HepG2 (cell line): ENCODE measurements around the gene DDI2. TPM values are rescaled to one million over a fixed set of nuclear protein-coding genes. Genes with fewer than 3 reads are reported as not detected.

Source experiments
- ATAC-seq: fragments of 200-7000 bp; cut with Tn5 transposase; 3 replicates; pipeline ENCODE4 v1.9.1; 2020; ENCODE audit warnings: mild to moderate bottlenecking, moderate library complexity
- BruUV-seq: library from RNA; stranded (reverse); fragments of 400-500 nt; replicated peaks from 2 replicates; lab custom pipeline; 2021; lab: Mats Ljungman, UMichigan
- CTCF ChIA-PET: fragments of 300-600 bp; formaldehyde crosslinking; extraction: SDS; loops from one replicate; lab custom pipeline; 2021; ENCODE audit warnings: low total read pairs, inconsistent platforms, low intra/inter-chr PET ratio; lab: Yijun Ruan, JAX
- POLR2A ChIA-PET: fragments of 350-600 bp; sonication (Branson Sonifier 250); formaldehyde crosslinking; loops from one replicate; lab custom pipeline; 2020; ENCODE audit warnings: antibody characterized with exemption, inconsistent platforms; lab: Yijun Ruan, JAX
- DNase-seq: peaks from one replicate; pipeline ENCODE4 v3.0.0-alpha.2; 2015; ENCODE audit warnings: low spot score
- FAIRE-seq: peaks from 3 replicates; lab custom pipeline; 2011; peaks lifted over from hg19 to GRCh38; lab: Jason Lieb, UNC
- H2AFZ ChIP-seq: one replicate; pipeline ENCODE4 v1.6.1; 2011; ENCODE audit warnings: low read length, inconsistent platforms
- H3K27ac ChIP-seq: fragments of 300-600 bp; 3 replicates; pipeline ENCODE4 v1.8.0; 2011; ENCODE audit warnings: mixed run types, mild to moderate bottlenecking, mixed read lengths, low read length, inconsistent platforms; ENCODE audit not compliant: insufficient read depth; ENCODE audit errors: extremely low read length
- H3K27me3 ChIP-seq, 2 experiments: fragments of 200-600 bp in 1 of 2; 2 replicates in 1 of 2; 3 replicates in 1 of 2; pipeline versions ENCODE4 v1.6.0 to v1.8.0; 2011; ENCODE audit warnings: low read length in 2 of 2, mild to moderate bottlenecking in 2 of 2, moderate library complexity in 2 of 2, inconsistent platforms in 1 of 2; ENCODE audit not compliant: insufficient read depth in 2 of 2, control insufficient read depth in 1 of 2
- H3K36me3 ChIP-seq, 2 experiments: fragments of 200-600 bp in 1 of 2; replicated peaks in 1 of 2; 2 replicates in 1 of 2; 3 replicates in 1 of 2; pipeline versions ENCODE4 v1.5.1 to v1.8.0; 2011; ENCODE audit warnings: low read length in 2 of 2, inconsistent platforms in 1 of 2; ENCODE audit not compliant: insufficient read depth in 2 of 2, control insufficient read depth in 1 of 2
- H3K4me1 ChIP-seq: 2 replicates; pipeline ENCODE4 v1.5.1; 2012; ENCODE audit warnings: low read length, inconsistent platforms; ENCODE audit not compliant: insufficient read depth
- H3K4me2 ChIP-seq: 2 replicates; pipeline ENCODE4 v1.6.0; 2011; ENCODE audit warnings: low read depth, low read length, inconsistent platforms
- H3K4me3 ChIP-seq, 3 experiments: fragments of 200-600 bp in 1 of 3; sonication (generic), shearing (Covaris generic) in 1 of 3; replicated peaks in 1 of 3; 2 replicates each; pipeline ENCODE4 v1.5.1; 2011 to 2016; ENCODE audit warnings: low read length in 3 of 3, inconsistent platforms in 2 of 3, low read depth in 2 of 3, mild to moderate bottlenecking in 2 of 3, control low read depth in 1 of 3, mixed read lengths in 1 of 3; ENCODE audit not compliant: insufficient read depth in 1 of 3
- H3K79me2 ChIP-seq: one replicate; pipeline ENCODE4 v1.6.1; 2011; ENCODE audit warnings: low read length, inconsistent platforms; ENCODE audit not compliant: insufficient read depth
- H3K9ac ChIP-seq: 2 replicates; pipeline ENCODE4 v1.6.0; 2011; ENCODE audit warnings: mild to moderate bottlenecking, low read depth, low read length, inconsistent platforms; ENCODE audit not compliant: insufficient read depth
- H3K9me3 ChIP-seq: 2 replicates; pipeline ENCODE4 v1.5.1; 2012; ENCODE audit warnings: mild to moderate bottlenecking, low read length
- H4K20me1 ChIP-seq: 2 replicates; pipeline ENCODE4 v1.6.0; 2011; ENCODE audit warnings: inconsistent platforms, mild to moderate bottlenecking, low read length, moderate library complexity; ENCODE audit not compliant: insufficient read depth
- AKAP8 ChIP-seq: sonication (generic); formaldehyde crosslinking; IDR thresholded peaks from 2 replicates; pipeline ENCODE4 v1.5.1; 2020; ENCODE audit warnings: mild to moderate bottlenecking, missing genetic modification reagents
- CEBPB ChIP-seq: IDR thresholded peaks from 2 replicates; pipeline ENCODE4 v1.6.1; 2011; ENCODE audit warnings: low read depth, low read length, improper control_type of control experiment, borderline replicate concordance
- CEBPG ChIP-seq: IDR thresholded peaks from 2 replicates; pipeline ENCODE4 v1.6.1; 2016
- IKZF4 ChIP-seq: sonication (generic); formaldehyde crosslinking; IDR thresholded peaks from 2 replicates; pipeline ENCODE4 v1.5.1; 2020; ENCODE audit warnings: borderline replicate concordance, mild to moderate bottlenecking, low read depth, missing genetic modification reagents; ENCODE audit errors: not compliant biosample characterization
- PHF21A ChIP-seq: sonication (generic); formaldehyde crosslinking; IDR thresholded peaks from 2 replicates; pipeline ENCODE4 v1.5.0; 2020; ENCODE audit warnings: mild to moderate bottlenecking, missing genetic modification reagents
- RXRB ChIP-seq: IDR thresholded peaks from 2 replicates; pipeline ENCODE4 v1.6.1; 2016; ENCODE audit warnings: borderline replicate concordance, missing genetic modification reagents, missing compliant biosample characterization
- TEAD3 ChIP-seq: optimal IDR thresholded peaks from 2 replicates; pipeline ENCODE3; 2016; ENCODE audit warnings: borderline replicate concordance
- THRA ChIP-seq: sonication (generic); formaldehyde crosslinking; IDR thresholded peaks from 2 replicates; pipeline ENCODE4 v1.4.0; 2020; ENCODE audit warnings: missing genetic modification reagents, borderline replicate concordance
- ZNF362 ChIP-seq: sonication (generic); formaldehyde crosslinking; IDR thresholded peaks from 2 replicates; pipeline ENCODE4 v1.4.0; 2020; ENCODE audit warnings: missing genetic modification reagents, mild to moderate bottlenecking, borderline replicate concordance
- WGBS: methylation state at CpG from one replicate; pipeline ENCODE4 v1.1.6; 2017; ENCODE audit warnings: low lambda C conversion rate; 5-methylcytosine and 5-hydroxymethylcytosine counted together
- in situ Hi-C: cut with HindIII; loops from 2 replicates; pipeline ENCODE4 v1.10.0; 2017; ENCODE audit warnings: low pct_unique_long_range_greater_than_20kb; ENCODE audit not compliant: extremely low pct_ligation_motif_present
- intact Hi-C: fragments of 100-400 bp; cut with micrococcal nuclease; formaldehyde crosslinking; loops from one replicate; pipeline ENCODE4 v1.10.0; 2022; ENCODE audit not compliant: unreplicated experiment
- polyA plus RNA-seq, 8 experiments: library from polyadenylated mRNA; depleted of rRNA in 3 of 8; stranded (reverse) in 7 of 8; unstranded in 1 of 8; fragments of >200 nt; fragmentation: Illumina TruSeq in 4 of 8; extraction: Trizol in 4 of 8; gene quantifications; 2 replicates each; pipeline versions ENCODE4 v1.2.1 to v1.2.3, GENCODE V29; 2011 to 2016; ENCODE audit warnings: low read depth in 4 of 8, missing spikeins in 1 of 8, mixed read lengths in 1 of 8; ENCODE audit not compliant: insufficient read depth in 1 of 8
- total RNA-seq, 5 experiments: library from RNA; depleted of rRNA; stranded (reverse); fragments of >200 nt; fragmentation: Illumina TruSeq; extraction: Trizol; gene quantifications; 2 replicates each; pipeline ENCODE4 v1.2.3, GENCODE V29; 2016; ENCODE audit warnings: low read depth in 1 of 5

Gene DDI2
- total and polyA plus RNA-seq, 2 of the 13 experiments (the other 11 are each of a cell fraction or from before 2014, with no cell fraction given): 8.5 to 25.7 TPM

- no peak for ATAC-seq
- CTCF ChIA-PET: no interaction called here
- H3K9me3 ChIP-seq: no peaks in the 10 kb centered on the region
- no peaks in the 10 kb centered on the region; a peak in 1 of 5 replicates for H3K27me3 ChIP-seq
- in situ Hi-C loops (no loop called here), intact Hi-C loops (loop anchor here (10.0 kb wide), 1 partner anchor 63 kb away; the partner anchor contains the start of gene PLEKHM2)
- peaks cover 71% of the 10 kb centered on the region for H4K20me1 ChIP-seq
- FAIRE-seq: no peak
- TF ChIP-seq IKZF4 (CRISPR knock-in tag) (no peak), CEBPG (CRISPR knock-in tag) (peak; percentile 40; the same call in 1 of the 2 replicates), AKAP8 (CRISPR knock-in tag) (no peak), TEAD3 (CRISPR knock-in tag) (peak; percentile 55), RXRB (CRISPR knock-in tag) (0 out of 2 replicates have a peak, but pooled peaks have one; percentile 27), CEBPB (peak; percentile 62), THRA (CRISPR knock-in tag) (peak; percentile 36; the same call in 1 of the 2 replicates), ZNF362 (CRISPR knock-in tag) (peak; percentile 54; the same call in 1 of the 2 replicates), PHF21A (no peak)
- WGBS: 49% methylated on average over 5 of the region's 5 CpGs
- H3K4me2 ChIP-seq: peak overlapping the region; percentile 92
- no peak overlapping the region for H2AFZ ChIP-seq
- H3K9ac ChIP-seq: no peak overlapping the region
- peaks cover 89% of the 10 kb centered on the region for H3K79me2 ChIP-seq
- no peak overlapping the region for H3K4me3 ChIP-seq
- POLR2A ChIA-PET: interaction anchor here (0.7 kb wide), 1 partner anchor 16 kb away, joined by 4 read pairs; no protein-coding TSS in a partner anchor
- H3K27ac ChIP-seq: no peak overlapping the region
- no peak for DNase-seq
- peaks cover 76% of the 10 kb centered on the region for H3K4me1 ChIP-seq
- no TSS peak for BruUV-seq
- H3K36me3 ChIP-seq: peaks cover 5 to 22% of the 10 kb centered on the region in 2 experiments; a peak in 4 of 5 replicates
These were observed 4.7 kb downstream of the DDI2 start for GRCh38 chr1:15621975-15622374.
